Aorta (tissue), 5 donors: Measurements from ENCODE around the gene ZMAT5. TPM values are rescaled to one million over a fixed set of nuclear protein-coding genes. Genes with fewer than 3 reads are reported as not detected.

Experiments
- ATAC-seq: fragments of 200-7000 bp; cut with Tn5 transposase; one replicate; pipeline ENCODE4 v1.9.1; 2022; ENCODE audit warnings: moderate library complexity; ENCODE audit not compliant: low FRiP score
- DNase-seq, 2 donors: peaks; one replicate each; pipeline ENCODE4 v3.0.0-alpha.2; 2020
- H3K27ac ChIP-seq, 2 donors: one replicate each; pipeline ENCODE4 v1.5.1; 2013; ENCODE audit warnings: low read length in 2 of 2, mild to moderate bottlenecking in 2 of 2, moderate library complexity in 2 of 2, control low read depth in 1 of 2, inconsistent platforms in 1 of 2, low read depth in 1 of 2
- H3K27me3 ChIP-seq, 2 donors: one replicate each; pipeline ENCODE4 v1.6.1; 2013; ENCODE audit warnings: control low read depth in 1 of 2, low read length in 1 of 2, mild to moderate bottlenecking in 1 of 2, moderate library complexity in 1 of 2; ENCODE audit not compliant: insufficient read depth in 2 of 2, control insufficient read depth in 1 of 2
- H3K36me3 ChIP-seq, 2 donors: one replicate each; pipeline ENCODE4 v1.6.1; 2013; ENCODE audit warnings: control low read depth in 1 of 2, low read length in 1 of 2, mild to moderate bottlenecking in 1 of 2; ENCODE audit not compliant: insufficient read depth in 2 of 2, control insufficient read depth in 1 of 2
- H3K4me1 ChIP-seq, 2 donors: one replicate each; pipeline ENCODE4 v1.6.1; 2013; ENCODE audit warnings: low read length in 2 of 2, control low read depth in 1 of 2, mild to moderate bottlenecking in 1 of 2, moderate library complexity in 1 of 2; ENCODE audit not compliant: insufficient read depth in 2 of 2, control insufficient read depth in 1 of 2
- H3K4me3 ChIP-seq, 2 donors: one replicate each; pipeline ENCODE4 v1.5.1; 2013; ENCODE audit warnings: low read length in 2 of 2, control low read depth in 1 of 2, mild to moderate bottlenecking in 1 of 2
- H3K9me3 ChIP-seq: one replicate; pipeline ENCODE4 v1.6.1; 2013; ENCODE audit warnings: mild to moderate bottlenecking, low read length; ENCODE audit not compliant: control insufficient read depth
- WGBS, 2 donors: extraction: QIAGEN DNeasy Blood & Tissue Kit; methylation state at CpG; one replicate each; pipeline ENCODE4 v1.1.7; 2013; 5-methylcytosine and 5-hydroxymethylcytosine counted together
- intact Hi-C, 2 donors: fragments of 100-400 bp; cut with DNase I; formaldehyde crosslinking; loops; one replicate each; pipeline versions ENCODE4 v1.14.2 to v1.15.0; 2022
- polyA plus RNA-seq, 2 donors: library from polyadenylated mRNA; stranded (reverse); fragments of 200-250 nt; gene quantifications; one replicate each; pipeline ENCODE4 v1.2.3, GENCODE V29; 2013
- total RNA-seq, 2 donors: library from RNA; stranded (reverse); fragmentation: NEBNext Ultra II Directional; extraction: Animal tissue kit (Norgen Biotek cat#: 25700); gene quantifications; one replicate each; pipeline ENCODE4 v1.2.1, GENCODE V29; 2021
- donor health status: healthy with polysubstance abuse.
- donor health status: Bipolar disorder and iron deficiency.
- donor health status: DM: no; HTN: no; CAD: no.
- donor health status: DM: no; HTN: no; CAD: no.
- donor health status: DM: yes; HTN: yes; CAD: no.

ZMAT5 gene
- total and polyA plus RNA-seq, 4 donors: 11.3 to 29.0 (median 19.2) TPM

DNA sequence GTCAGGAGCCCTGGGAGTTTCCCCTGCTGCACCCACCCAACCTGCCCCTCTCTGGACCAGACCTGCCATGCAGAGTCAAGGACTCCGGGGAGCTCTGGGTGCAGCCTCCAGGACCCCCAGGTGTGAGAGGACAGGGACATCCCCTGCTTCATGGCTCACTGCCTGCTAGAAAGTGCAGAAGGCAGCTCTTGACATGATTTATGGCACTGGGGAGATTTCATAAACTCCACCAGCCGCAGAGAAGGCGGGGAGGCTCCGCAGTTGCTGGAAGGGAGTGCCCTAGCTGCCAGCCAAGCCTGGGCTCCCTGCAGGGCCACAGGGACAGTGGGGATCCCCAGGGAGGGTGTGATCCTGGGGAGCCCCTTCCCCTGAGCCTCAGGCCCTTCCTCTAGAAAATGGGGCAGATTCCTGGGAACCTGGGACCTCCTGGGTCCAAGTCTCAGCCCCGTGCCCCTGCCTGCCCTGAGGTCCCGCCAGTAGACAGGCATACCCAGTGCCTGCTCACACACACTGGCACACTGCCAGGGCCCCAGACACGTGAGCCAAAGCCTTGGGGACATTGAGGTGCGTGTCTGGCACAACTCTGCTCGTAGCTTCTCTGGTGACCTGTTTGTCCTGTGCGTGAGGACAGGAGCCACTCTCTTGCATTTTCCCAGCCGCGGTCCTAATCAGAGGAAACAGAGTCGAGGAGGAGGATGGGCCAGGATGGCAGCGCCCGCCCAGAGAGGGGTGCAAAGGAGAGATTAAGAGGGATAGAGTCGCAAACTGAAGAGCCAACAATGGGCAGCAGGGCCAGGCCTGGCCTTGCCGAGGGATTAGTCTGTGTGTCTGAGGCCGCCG lies 33.2 kb downstream of the ZMAT5 start:
- Histone ChIP-seq H3K4me1 (no peaks in the 10 kb centered on the region), H3K36me3 (no peaks in the 10 kb centered on the region), H3K4me3 (no peak overlapping the region), H3K27me3 (no peaks in the 10 kb centered on the region), H3K9me3 (no peaks in the 10 kb centered on the region), H3K27ac (no peak overlapping the region)
- intact Hi-C loops: no loop called here
- ATAC-seq: no peak
- no peak for DNase-seq
- WGBS, 2 donors: 72 to 75% methylated on average over 18 to 19 of the region's 19 CpGs

DNA sequence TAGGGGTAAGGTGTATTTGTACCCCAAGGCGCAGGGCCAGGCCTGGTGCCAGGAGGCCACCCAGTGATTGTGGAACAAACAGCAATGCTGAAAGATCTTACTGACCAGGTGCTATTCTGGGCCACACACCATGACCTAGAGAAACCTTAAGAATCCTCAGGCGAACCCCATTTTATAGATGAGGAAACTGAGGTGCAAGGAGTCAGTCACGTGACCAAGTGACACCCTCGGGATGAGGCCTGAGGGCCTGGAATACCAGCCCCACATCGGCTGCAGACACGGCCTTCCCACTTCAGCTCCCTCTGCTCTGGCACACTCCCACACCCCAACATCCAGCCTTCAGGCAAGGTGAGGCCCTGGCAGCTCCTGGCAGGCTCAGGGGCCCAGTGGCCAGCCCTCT lies 33.9 kb downstream of the ZMAT5 start:
- Histone ChIP-seq H3K27ac (no peak overlapping the region), H3K4me3 (no peak overlapping the region), H3K27me3 (no peaks in the 10 kb centered on the region), H3K4me1 (no peaks in the 10 kb centered on the region), H3K36me3 (no peaks in the 10 kb centered on the region), H3K9me3 (no peaks in the 10 kb centered on the region)
- intact Hi-C loops: no loop called here
- no peak for DNase-seq
- WGBS, 2 donors: 86 to 89% methylated on average over 6 of the region's 6 CpGs
- ATAC-seq: no peak

DNA sequence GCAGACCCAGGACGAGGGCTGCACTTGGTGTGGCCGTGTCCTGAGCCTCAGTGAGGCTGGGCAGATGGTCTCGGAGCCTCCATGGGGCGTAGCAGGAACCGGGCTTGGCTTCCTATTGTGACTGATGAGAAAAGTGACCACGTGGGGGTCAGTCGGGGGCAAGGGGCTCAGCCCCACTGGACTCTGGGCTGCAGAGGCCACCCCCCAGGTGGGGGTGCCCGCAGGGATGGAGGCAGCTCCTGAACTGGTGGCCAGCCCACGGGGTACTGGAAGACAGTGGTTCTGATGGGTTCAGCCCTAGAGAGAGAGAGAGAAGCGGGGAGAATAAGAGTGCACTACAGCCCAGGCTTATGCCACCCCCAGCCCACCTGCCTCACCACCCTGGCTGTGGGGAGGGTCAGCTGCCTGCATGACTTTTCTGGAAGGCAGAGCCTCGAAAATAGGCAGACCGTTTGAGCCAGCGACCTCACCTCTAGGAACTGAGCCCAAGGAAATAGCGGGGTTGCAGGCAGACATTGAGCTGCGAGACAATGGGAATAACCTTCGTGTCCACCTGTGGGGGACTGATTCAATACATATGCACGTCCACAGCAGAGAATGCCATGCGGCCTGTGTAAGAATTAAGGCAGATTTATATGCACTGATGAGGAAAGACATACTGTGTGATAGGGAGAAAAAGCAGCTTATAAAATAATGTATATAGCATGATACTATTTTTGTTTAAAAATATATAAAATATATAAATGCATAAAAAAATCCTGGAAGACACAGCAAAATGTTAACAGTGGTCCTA lies 35.6 kb downstream of the ZMAT5 start:
- Histone ChIP-seq H3K27me3 (no peaks in the 10 kb centered on the region), H3K4me1 (no peaks in the 10 kb centered on the region), H3K9me3 (no peaks in the 10 kb centered on the region), H3K4me3 (no peak overlapping the region), H3K36me3 (no peaks in the 10 kb centered on the region), H3K27ac (no peak overlapping the region)
- DNase-seq (no peak), ATAC-seq (no peak)
- 78 to 81% methylated on average over 18 of the region's 18 CpGs for WGBS, 2 donors
- intact Hi-C loops: no loop called here

DNA sequence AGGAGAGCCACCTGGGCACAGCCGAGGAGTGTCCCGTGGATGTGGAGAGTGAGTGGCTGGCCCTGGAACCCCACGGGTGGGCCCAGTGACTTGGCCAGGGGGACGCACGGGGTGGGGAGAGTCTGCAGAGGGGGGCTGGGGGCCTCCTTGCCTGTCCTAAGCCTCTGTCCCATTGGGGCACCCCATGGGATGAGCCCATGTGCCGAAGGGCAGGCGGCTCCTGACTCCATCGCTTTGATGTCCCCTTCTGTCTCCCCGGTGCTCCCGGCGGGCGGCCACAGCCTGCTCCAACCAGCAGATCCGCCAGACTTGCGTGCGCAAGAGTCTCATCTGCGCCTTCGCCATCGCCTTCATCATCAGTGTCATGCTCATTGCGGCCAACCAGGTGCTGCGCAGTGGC lies 37.6 kb downstream of the ZMAT5 start:
- ATAC-seq: no peak

DNA sequence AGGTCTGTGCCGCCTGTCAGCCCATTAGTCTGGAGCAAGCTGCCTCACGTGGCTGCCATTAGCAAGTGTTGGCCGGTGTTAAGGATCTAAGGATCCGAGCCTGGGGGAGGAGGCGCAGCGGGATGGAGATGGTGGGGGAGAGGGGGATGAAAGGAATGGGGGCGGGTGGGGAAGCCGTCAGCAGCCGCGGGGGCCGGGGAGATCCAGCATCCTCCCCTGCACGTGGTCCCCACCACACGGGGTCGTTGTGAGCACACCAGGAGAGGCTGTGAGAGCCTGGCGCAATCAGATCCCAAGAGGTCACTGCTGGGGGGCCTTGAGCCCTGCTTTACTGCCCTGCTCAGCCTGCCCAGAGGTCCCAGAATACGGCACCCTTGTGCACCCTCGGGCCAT lies 39.7 kb downstream of the ZMAT5 start:
- no peak for ATAC-seq
- Histone ChIP-seq H3K4me1 (no peaks in the 10 kb centered on the region), H3K4me3 (no peak overlapping the region), H3K27me3 (no peaks in the 10 kb centered on the region), H3K9me3 (no peaks in the 10 kb centered on the region), H3K36me3 (no peaks in the 10 kb centered on the region), H3K27ac (no peak overlapping the region)
- WGBS, 2 donors: 6 to 7% methylated on average over 14 to 17 of the region's 17 CpGs
- no peak for DNase-seq
- intact Hi-C loops: no loop called here

More for the DNA sequence above, 37.6 kb downstream of the ZMAT5 start:
- no peak for DNase-seq
- Histone ChIP-seq H3K4me1 (no peaks in the 10 kb centered on the region), H3K27me3 (no peaks in the 10 kb centered on the region), H3K36me3 (no peaks in the 10 kb centered on the region), H3K9me3 (no peaks in the 10 kb centered on the region), H3K27ac (no peak overlapping the region), H3K4me3 (no peak overlapping the region)
- intact Hi-C loops: no loop called here
- 91 to 93% methylated on average over 17 to 20 of the region's 20 CpGs for WGBS, 2 donors

DNA sequence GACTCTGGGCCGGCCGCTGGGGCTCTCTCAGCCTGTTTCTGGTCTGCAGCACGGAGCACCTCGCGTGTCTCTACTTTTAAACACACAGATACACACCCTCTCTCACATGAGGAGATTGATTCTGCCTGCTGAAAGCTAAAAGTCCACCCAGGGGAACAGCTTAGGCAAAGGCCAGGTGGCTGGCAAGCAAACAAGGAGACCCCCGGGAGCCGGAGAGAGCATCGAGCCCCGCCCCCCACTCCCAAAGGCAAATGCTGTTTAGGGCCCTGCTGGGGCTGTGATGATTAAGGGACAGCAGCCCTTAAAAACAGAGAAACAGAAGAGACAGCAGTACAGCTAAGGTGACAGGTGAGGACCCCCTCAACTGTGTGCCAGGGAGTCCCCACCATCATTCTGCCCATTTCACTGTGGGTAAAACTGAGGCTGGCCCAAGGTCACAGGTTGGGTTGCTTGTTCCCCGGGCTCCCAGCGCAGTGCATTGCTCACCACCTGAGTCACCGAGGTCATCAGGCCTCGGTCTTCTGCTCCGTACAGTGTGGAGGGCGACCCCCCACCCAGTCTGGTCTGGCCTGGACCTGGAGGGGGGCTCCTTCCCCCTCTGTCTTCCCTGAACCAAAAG lies 40.2 kb downstream of the ZMAT5 start:
- ATAC-seq (no peak), DNase-seq (no peak)
- H3K36me3 ChIP-seq: no peaks in the 10 kb centered on the region
- H3K27me3 ChIP-seq: no peaks in the 10 kb centered on the region
- H3K27ac ChIP-seq: no peak overlapping the region
- H3K4me1 ChIP-seq: no peaks in the 10 kb centered on the region
- H3K4me3 ChIP-seq: no peak overlapping the region
- no peaks in the 10 kb centered on the region for H3K9me3 ChIP-seq
- 36 to 39% methylated on average over 15 of the region's 15 CpGs for WGBS, 2 donors
- intact Hi-C loops: no loop called here

DNA sequence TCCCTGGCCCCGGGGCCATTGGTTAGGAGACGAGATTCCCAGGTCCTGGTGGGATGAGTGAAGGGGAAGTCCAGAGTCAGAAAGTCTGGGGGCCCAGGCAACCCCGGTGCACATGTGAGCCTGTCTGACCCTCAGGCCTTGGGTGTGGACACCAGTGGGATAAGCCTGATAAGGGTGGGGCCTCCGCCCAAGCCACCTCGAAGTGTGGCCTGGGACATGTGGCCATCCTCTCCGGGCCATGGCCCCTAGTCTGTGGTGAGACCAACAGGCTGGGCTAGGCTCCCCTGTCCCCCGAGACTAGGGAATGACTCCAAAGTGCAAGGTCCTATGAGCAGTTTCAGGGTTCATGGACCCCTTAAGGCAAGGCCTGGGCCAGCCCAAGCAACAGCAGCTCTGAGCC lies 40.7 kb downstream of the ZMAT5 start:
- Histone ChIP-seq H3K9me3 (no peaks in the 10 kb centered on the region), H3K27ac (no peak overlapping the region), H3K4me1 (no peaks in the 10 kb centered on the region), H3K4me3 (no peak overlapping the region), H3K36me3 (no peaks in the 10 kb centered on the region), H3K27me3 (no peaks in the 10 kb centered on the region)
- no peak for DNase-seq
- WGBS, 2 donors: 74 to 76% methylated on average over 7 of the region's 7 CpGs
- intact Hi-C loops: no loop called here
- ATAC-seq: no peak

DNA sequence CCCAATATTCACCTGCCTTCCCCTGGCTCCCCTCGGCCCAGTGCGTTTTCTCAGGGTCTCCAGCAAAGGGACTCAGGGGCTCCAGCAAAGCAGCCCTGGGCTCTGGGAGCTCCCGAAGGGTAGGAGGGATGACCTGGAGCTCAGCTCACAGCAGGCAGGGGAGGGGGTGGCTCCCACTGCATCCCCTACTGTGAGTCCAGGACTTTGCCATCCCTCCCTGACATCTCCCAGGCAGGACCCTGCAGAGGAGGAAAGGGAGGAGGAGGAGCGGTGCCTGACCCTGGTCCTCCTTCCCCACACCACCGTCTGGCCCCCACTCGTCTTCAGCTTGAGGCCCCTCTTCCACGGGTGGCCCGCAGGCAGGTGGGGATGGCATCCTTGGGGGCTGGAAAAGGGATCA lies 42.0 kb downstream of the ZMAT5 start:
- Histone ChIP-seq H3K27me3 (no peaks in the 10 kb centered on the region), H3K4me3 (no peak overlapping the region), H3K36me3 (no peaks in the 10 kb centered on the region), H3K27ac (no peak overlapping the region), H3K4me1 (no peaks in the 10 kb centered on the region), H3K9me3 (no peaks in the 10 kb centered on the region)
- intact Hi-C loops: no loop called here
- no peak for ATAC-seq
- 53 to 54% methylated on average over 8 of the region's 8 CpGs for WGBS, 2 donors
- no peak for DNase-seq
